K562 (cell line): ENCODE results near the gene COMMD1. TPM values are rescaled to one million over a fixed set of nuclear protein-coding genes. Genes with fewer than 3 reads are reported as not detected.

ENCODE experiments used
- ATAC-seq: fragments of 200-7000 bp; cut with Tn5 transposase; 3 replicates; pipeline ENCODE4 v1.9.1; 2020; ENCODE audit warnings: moderate library complexity
- BruUV-seq: library from RNA; stranded (reverse); fragments of 400-500 nt; replicated peaks from 2 replicates; lab custom pipeline; 2021; lab: Mats Ljungman, UMichigan
- CTCF ChIA-PET: fragments of 300-600 bp; formaldehyde crosslinking; extraction: SDS; loops from one replicate; lab custom pipeline; 2021; ENCODE audit warnings: low intra/inter-chr PET ratio; lab: Yijun Ruan, JAX
- POLR2A ChIA-PET: fragments of 300-600, 350-650 bp; sonication (Branson Sonifier 250); formaldehyde crosslinking; extraction: SDS; loops from one replicate; lab custom pipeline; 2021; ENCODE audit warnings: antibody characterized with exemption, inconsistent platforms; lab: Yijun Ruan, JAX
- DNase-seq, 4 experiments: peaks; one replicate each; pipeline versions ENCODE4 v3.0.0 to v3.0.0-alpha.2; 2011 to 2018; ENCODE audit warnings: low spot score in 3 of 4, mixed read lengths in 3 of 4; ENCODE audit errors: extremely low read depth in 1 of 4
- FAIRE-seq: peaks from 2 replicates; lab custom pipeline; 2011; peaks lifted over from hg19 to GRCh38; lab: Jason Lieb, UNC
- H2AFZ ChIP-seq: 2 replicates; pipeline ENCODE4 v1.6.0; 2011; ENCODE audit warnings: low read depth, low read length, control low read depth, inconsistent platforms
- H3K27ac ChIP-seq: fragments of 200-600 bp; 3 replicates; pipeline ENCODE4 v1.8.0; 2011; ENCODE audit warnings: low read depth, mild to moderate bottlenecking, control low read depth, inconsistent platforms, low read length, moderate library complexity, mixed read lengths; ENCODE audit errors: extremely low read depth
- H3K27me3 ChIP-seq, 2 experiments: fragments of 300-600 bp in 1 of 2; 2 replicates in 1 of 2; 3 replicates in 1 of 2; pipeline versions ENCODE4 v1.6.0 to v1.8.0; 2011; ENCODE audit warnings: inconsistent platforms in 2 of 2, low read length in 2 of 2, mild to moderate bottlenecking in 1 of 2, mixed read lengths in 1 of 2, moderate library complexity in 1 of 2; ENCODE audit not compliant: control insufficient read depth in 2 of 2, insufficient read depth in 2 of 2
- H3K36me3 ChIP-seq: fragments of 300-600 bp; 3 replicates; pipeline ENCODE4 v1.8.0; 2011; ENCODE audit warnings: mild to moderate bottlenecking, low read length, inconsistent platforms; ENCODE audit not compliant: control insufficient read depth, insufficient read depth
- H3K4me1 ChIP-seq, 2 experiments: fragments of 200-600 bp in 1 of 2; replicated peaks in 1 of 2; 2 replicates in 1 of 2; 3 replicates in 1 of 2; pipeline versions ENCODE4 v1.5.1 to v1.8.0; 2011; ENCODE audit warnings: inconsistent platforms in 2 of 2, low read length in 2 of 2, mild to moderate bottlenecking in 1 of 2, mixed read lengths in 1 of 2, moderate library complexity in 1 of 2; ENCODE audit not compliant: control insufficient read depth in 2 of 2, insufficient read depth in 2 of 2
- H3K4me2 ChIP-seq: 2 replicates; pipeline ENCODE4 v1.6.1; 2011; ENCODE audit warnings: low read length, control low read depth, inconsistent platforms, mixed read lengths; ENCODE audit not compliant: insufficient read depth
- H3K4me3 ChIP-seq: fragments of 200-600 bp; sonication (generic), shearing (Covaris generic); 2 replicates; pipeline ENCODE4 v1.5.1; 2016; ENCODE audit warnings: control low read depth, inconsistent platforms
- H3K79me2 ChIP-seq: fragments of 200-600 bp; 3 replicates; pipeline ENCODE4 v1.8.0; 2011; ENCODE audit warnings: low read length, inconsistent platforms; ENCODE audit not compliant: control insufficient read depth, insufficient read depth
- H3K9ac ChIP-seq, 2 experiments: 2 replicates each; pipeline versions ENCODE4 v1.6.0 to v1.6.1; 2011; ENCODE audit warnings: low read depth in 2 of 2, low read length in 2 of 2, control low read depth in 1 of 2, inconsistent platforms in 1 of 2, mild to moderate bottlenecking in 1 of 2, mixed read lengths in 1 of 2; ENCODE audit not compliant: insufficient read depth in 1 of 2
- H3K9me1 ChIP-seq: one replicate; pipeline ENCODE4 v1.6.0; 2011; ENCODE audit warnings: inconsistent platforms, mild to moderate bottlenecking, low read length, moderate library complexity; ENCODE audit not compliant: control insufficient read depth, insufficient read depth
- H3K9me3 ChIP-seq: replicated peaks from 2 replicates; pipeline ENCODE4 v1.5.1; 2011; ENCODE audit warnings: low read depth, low read length, inconsistent platforms; ENCODE audit not compliant: control insufficient read depth, insufficient read depth
- H4K20me1 ChIP-seq: replicated peaks from 2 replicates; pipeline ENCODE4 v1.6.1; 2011; ENCODE audit warnings: low read length, inconsistent platforms, mixed read lengths; ENCODE audit not compliant: control insufficient read depth, insufficient read depth
- MEF2A ChIP-seq: IDR thresholded peaks from 2 replicates; pipeline ENCODE4 v1.6.1; 2011; ENCODE audit warnings: low read depth, mild to moderate bottlenecking, low read length, moderate library complexity; ENCODE audit not compliant: control insufficient read depth
- WGBS: fragments of 100-300 bp; shearing (Covaris generic); methylation state at CpG from one replicate; pipeline ENCODE4 v1.1.6; 2016; ENCODE audit warnings: low coverage, mixed read lengths; ENCODE audit not compliant: insufficient coverage; ENCODE audit errors: missing lambda C conversion rate; 5-methylcytosine and 5-hydroxymethylcytosine counted together
- in situ Hi-C: fragments of 300-500 bp; cut with MboI; formaldehyde crosslinking; loops from 4 replicates; pipeline ENCODE4 v1.15.0; 2018; ENCODE audit warnings: inconsistent platforms, mixed read lengths
- intact Hi-C: fragments of 100-400 bp; cut with micrococcal nuclease; formaldehyde crosslinking; loops from 2 replicates; pipeline ENCODE4 v1.14.2; 2022
- polyA plus RNA-seq, 8 experiments: library from polyadenylated mRNA; depleted of rRNA in 4 of 8; stranded (reverse) in 5 of 8; unstranded in 3 of 8; fragments of >200 nt; fragmentation: Nextera tagmentation in 2 of 8; fragmentation: Illumina TruSeq in 1 of 8; extraction: Ambion mirVana in 2 of 8; extraction: Trizol in 1 of 8; gene quantifications; 2 replicates each; pipeline versions ENCODE4 v1.2.1 to v1.2.3, GENCODE V29; 2011 to 2014; ENCODE audit warnings: inconsistent platforms in 1 of 8, missing spikeins in 1 of 8
- total RNA-seq, 7 experiments: library from RNA; depleted of rRNA in 6 of 7; stranded (reverse); fragments of >200 nt in 6 of 7; fragmentation: Illumina TruSeq in 2 of 7; extraction: Trizol in 2 of 7; gene quantifications; 2 replicates each; pipeline versions ENCODE4 v1.2.1 to v1.2.3, GENCODE V29; 2011 to 2021; ENCODE audit warnings: low replicate concordance in 1 of 7
- TF ChIP-seq, protein P1 (sequence below): fragments of 450-650 bp; IDR thresholded peaks from 2 replicates; pipeline ENCODE4 v1.6.1; 2017; ENCODE audit warnings: antibody characterized with exemption, mild to moderate bottlenecking

COMMD1 gene
- total and polyA plus RNA-seq, 9 of the 15 experiments (the other 6 are each of a cell fraction or from before 2014, with no cell fraction given): 14.4 to 77.0 (median 21.4) TPM

DNA sequence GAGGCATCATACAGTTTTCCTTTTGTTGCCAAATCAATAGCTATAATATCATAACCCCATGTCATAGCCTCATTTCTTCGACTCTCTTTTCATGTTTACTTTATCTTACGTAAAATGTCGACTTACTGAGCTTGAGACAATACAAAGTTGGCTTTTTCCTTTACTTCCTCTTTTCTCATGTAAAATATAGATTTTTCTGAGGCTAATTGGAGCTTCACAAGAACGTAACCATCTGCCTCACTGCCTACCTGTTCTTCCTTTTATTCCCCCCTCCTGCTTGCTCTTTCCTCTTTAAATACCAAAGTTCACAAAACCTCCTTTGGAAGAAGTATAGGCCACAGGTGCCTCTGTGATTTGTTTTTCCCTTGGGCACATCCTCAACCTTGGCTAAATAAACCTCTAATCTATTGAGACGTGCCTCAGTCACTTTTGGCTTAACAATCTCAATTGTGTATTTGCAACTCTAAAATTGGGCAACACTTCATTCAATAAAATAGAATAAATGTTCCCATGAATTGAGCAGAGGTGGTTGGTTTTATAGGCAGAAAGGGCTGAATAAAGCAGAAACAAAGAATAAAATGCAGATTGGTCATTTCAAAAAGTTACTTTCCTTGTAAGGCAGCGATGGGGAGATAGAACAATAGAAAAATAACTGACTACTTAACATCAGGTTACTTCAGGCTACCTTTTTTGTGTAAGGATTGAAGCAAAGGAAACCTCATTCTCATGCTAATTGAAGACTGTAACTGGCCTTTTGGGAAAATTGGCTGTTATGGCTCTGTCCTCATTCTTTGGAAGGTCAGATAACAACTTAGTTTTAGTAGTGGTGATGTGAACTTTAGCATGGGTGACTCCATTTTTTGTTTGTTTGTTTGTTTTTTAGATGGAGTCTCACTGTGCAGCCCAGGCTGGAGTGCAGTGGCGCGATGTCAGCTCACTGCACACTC lies 21.3 kb downstream of the COMMD1 start:
- Histone ChIP-seq H3K9me1 (no peaks in the 10 kb centered on the region), H2AFZ (no peak overlapping the region), H3K9ac (no peak overlapping the region), H3K27ac (no peak overlapping the region), H3K36me3 (no peaks in the 10 kb centered on the region), H4K20me1 (no peaks in the 10 kb centered on the region), H3K4me1 (peaks cover 0 to 17% of the 10 kb centered on the region in 2 experiments; a peak in 3 of 5 replicates), H3K9me3 (no peaks in the 10 kb centered on the region), H3K4me2 (no peak overlapping the region), H3K27me3 (no peaks in the 10 kb centered on the region), H3K4me3 (no peak overlapping the region), H3K79me2 (no peaks in the 10 kb centered on the region)
- in situ Hi-C loops: no loop called here
- intact Hi-C loops: no loop called here
- DNase-seq: no peak
- no peak for ATAC-seq
- no peak for FAIRE-seq
- no peak for TF ChIP-seq MEF2A
- TF ChIP-seq, protein P1, sequence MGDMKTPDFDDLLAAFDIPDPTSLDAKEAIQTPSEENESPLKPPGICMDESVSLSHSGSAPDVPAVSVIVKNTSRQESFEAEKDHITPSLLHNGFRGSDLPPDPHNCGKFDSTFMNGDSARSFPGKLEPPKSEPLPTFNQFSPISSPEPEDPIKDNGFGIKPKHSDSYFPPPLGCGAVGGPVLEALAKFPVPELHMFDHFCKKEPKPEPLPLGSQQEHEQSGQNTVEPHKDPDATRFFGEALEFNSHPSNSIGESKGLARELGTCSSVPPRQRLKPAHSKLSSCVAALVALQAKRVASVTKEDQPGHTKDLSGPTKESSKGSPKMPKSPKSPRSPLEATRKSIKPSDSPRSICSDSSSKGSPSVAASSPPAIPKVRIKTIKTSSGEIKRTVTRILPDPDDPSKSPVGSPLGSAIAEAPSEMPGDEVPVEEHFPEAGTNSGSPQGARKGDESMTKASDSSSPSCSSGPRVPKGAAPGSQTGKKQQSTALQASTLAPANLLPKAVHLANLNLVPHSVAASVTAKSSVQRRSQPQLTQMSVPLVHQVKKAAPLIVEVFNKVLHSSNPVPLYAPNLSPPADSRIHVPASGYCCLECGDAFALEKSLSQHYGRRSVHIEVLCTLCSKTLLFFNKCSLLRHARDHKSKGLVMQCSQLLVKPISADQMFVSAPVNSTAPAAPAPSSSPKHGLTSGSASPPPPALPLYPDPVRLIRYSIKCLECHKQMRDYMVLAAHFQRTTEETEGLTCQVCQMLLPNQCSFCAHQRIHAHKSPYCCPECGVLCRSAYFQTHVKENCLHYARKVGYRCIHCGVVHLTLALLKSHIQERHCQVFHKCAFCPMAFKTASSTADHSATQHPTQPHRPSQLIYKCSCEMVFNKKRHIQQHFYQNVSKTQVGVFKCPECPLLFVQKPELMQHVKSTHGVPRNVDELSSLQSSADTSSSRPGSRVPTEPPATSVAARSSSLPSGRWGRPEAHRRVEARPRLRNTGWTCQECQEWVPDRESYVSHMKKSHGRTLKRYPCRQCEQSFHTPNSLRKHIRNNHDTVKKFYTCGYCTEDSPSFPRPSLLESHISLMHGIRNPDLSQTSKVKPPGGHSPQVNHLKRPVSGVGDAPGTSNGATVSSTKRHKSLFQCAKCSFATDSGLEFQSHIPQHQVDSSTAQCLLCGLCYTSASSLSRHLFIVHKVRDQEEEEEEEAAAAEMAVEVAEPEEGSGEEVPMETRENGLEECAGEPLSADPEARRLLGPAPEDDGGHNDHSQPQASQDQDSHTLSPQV: peak; percentile 56; the same call in 1 of the 2 replicates
- 63% methylated on average over 8 of the region's 8 CpGs for WGBS
- ChIA-PET CTCF (no interaction called here), POLR2A (no interaction called here)
- no TSS peak for BruUV-seq
